Neural progenitor cell (in vitro differentiated cells): Measurements from ENCODE around the gene CCDC188.

Experiments used
- CTCF ChIP-seq: fragments of 200-600 bp; sonication (generic); IDR thresholded peaks from 2 replicates; pipeline ENCODE4 v1.5.1; 2017; ENCODE audit warnings: antibody characterized with exemption, mild to moderate bottlenecking
- EZH2 ChIP-seq: fragments of 200-600 bp; sonication (generic); IDR thresholded peaks from 2 replicates; pipeline ENCODE4 v1.6.1; 2017; ENCODE audit warnings: antibody characterized with exemption, mild to moderate bottlenecking, moderate library complexity
- EZH2phosphoT487 ChIP-seq: fragments of 200-600 bp; sonication (generic); IDR thresholded peaks from 2 replicates; pipeline ENCODE4 v1.6.1; 2017; ENCODE audit warnings: antibody characterized with exemption

GRCh38 chr22:20139391-20140106 is 11.3 kb downstream of the CCDC188 start:
- TF ChIP-seq CTCF: no peak
- TF ChIP-seq EZH2phosphoT487: no peak
- TF ChIP-seq EZH2: no peak
